ENCODE data around the gene KDM4B. TPM values are rescaled to one million over a fixed set of nuclear protein-coding genes. Genes with fewer than 3 reads are reported as not detected.

The KDM4B gene
- total and polyA plus RNA-seq, 10 of the 15 experiments (the other 5 are each of a cell fraction or from before 2014, with no cell fraction given) = 0.47 to 49.6 (median 16.2) TPM

DNA sequence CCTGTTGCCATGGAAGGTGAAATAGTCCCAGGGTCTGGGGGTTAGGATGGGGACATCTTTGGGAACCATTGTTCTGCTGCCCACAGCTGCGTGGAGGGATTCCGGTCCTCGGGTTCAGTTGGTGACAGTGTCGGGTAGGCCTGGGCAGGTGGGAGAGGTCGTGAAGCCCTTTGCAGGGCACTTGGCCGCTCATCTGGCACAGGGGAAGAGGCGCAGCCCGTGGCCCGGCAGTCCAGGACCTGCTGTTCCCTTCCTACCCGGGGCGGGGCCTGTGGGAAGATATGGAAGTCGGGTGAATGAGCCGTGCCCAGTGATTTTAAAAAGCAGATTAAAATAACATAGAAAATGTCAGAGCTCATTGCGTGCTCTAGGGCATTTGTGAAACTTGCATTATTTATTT is 44.8 kb downstream of the KDM4B start:
- Histone ChIP-seq H3K9ac (ENCODE audit: control insufficient read depth, insufficient read depth, low read length) (no peak overlapping the region), H3K4me1 (ENCODE audit: control insufficient read depth, insufficient read depth, low read length) (no peaks in the 10 kb centered on the region), H3K79me2 (ENCODE audit: control insufficient read depth, insufficient read depth, low read length) (peaks cover 12% of the 10 kb centered on the region), H3K4me3 (no peak overlapping the region), H2AFZ (ENCODE audit: control insufficient read depth, low read depth, low read length) (no peak overlapping the region), H3K36me3 (ENCODE audit: control insufficient read depth in 2 of 2, insufficient read depth in 2 of 2, low read length in 1 of 2) (peaks cover 6 to 15% of the 10 kb centered on the region in 2 experiments; a peak in 3 of 4 replicates), H3K9me3 (replicated peaks; ENCODE audit: control insufficient read depth, insufficient read depth, low read length) (no peaks in the 10 kb centered on the region; the same call in 2 of the 3 replicates), H4K20me1 (ENCODE audit: control insufficient read depth, insufficient read depth) (peaks cover 9% of the 10 kb centered on the region), H3K27ac (ENCODE audit: control insufficient read depth, insufficient read depth) (no peak overlapping the region), H3K27me3 (replicated peaks in 1 of 2; ENCODE audit: control insufficient read depth in 2 of 2, insufficient read depth in 2 of 2, low read length in 1 of 2) (no peaks in the 10 kb centered on the region), H3K4me2 (ENCODE audit: control insufficient read depth, insufficient read depth) (no peak overlapping the region)
- intact Hi-C loops (cut with micrococcal nuclease; ENCODE audit: unreplicated experiment) (no loop called here), in situ Hi-C loops (cut with MboI) (no loop called here)
- FAIRE-seq (no peak), ATAC-seq (no peak), DNase-seq (ENCODE audit: low read depth, low spot score) (no peak)
- no TSS peak for BruUV-seq (replicated peaks)
- POLR2A ChIA-PET = no interaction called here
- WGBS (ENCODE audit: insufficient coverage, insufficient replicate concordance, low lambda C conversion rate, missing lambda C conversion rate) = 77% methylated on average over 14 of the region's 14 CpGs
- SMC1A ChIA-PET (ENCODE audit: uncharacterized antibody, unreplicated experiment) = no interaction called here
- RAD21 ChIA-PET (ENCODE audit: unreplicated experiment) = no interaction called here
- CTCF ChIA-PET = interaction anchor here (2.3 kb wide), 1 partner anchor 17 kb away, joined by 9 read pairs; no protein-coding TSS in a partner anchor
- TF ChIP-seq, protein P1, sequence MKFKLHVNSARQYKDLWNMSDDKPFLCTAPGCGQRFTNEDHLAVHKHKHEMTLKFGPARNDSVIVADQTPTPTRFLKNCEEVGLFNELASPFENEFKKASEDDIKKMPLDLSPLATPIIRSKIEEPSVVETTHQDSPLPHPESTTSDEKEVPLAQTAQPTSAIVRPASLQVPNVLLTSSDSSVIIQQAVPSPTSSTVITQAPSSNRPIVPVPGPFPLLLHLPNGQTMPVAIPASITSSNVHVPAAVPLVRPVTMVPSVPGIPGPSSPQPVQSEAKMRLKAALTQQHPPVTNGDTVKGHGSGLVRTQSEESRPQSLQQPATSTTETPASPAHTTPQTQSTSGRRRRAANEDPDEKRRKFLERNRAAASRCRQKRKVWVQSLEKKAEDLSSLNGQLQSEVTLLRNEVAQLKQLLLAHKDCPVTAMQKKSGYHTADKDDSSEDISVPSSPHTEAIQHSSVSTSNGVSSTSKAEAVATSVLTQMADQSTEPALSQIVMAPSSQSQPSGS (IDR thresholded peaks at IDR 0.05; ENCODE audit: low read length) = no peak
- TF ChIP-seq CUX1 (IDR thresholded peaks at IDR 0.05; ENCODE audit: insufficient replicate concordance, low read depth, low read length) (no peak), ATF3 (IDR thresholded peaks at IDR 0.05; ENCODE audit: borderline replicate concordance, extremely low read depth, low read depth, low read length) (no peak), NFXL1 (IDR thresholded peaks at IDR 0.05; ENCODE audit: borderline replicate concordance) (no peak), ZNF207 (IDR thresholded peaks at IDR 0.05; ENCODE audit: borderline replicate concordance) (no peak), ZNF592 (IDR thresholded peaks at IDR 0.05) (no peak), CEBPB (IDR thresholded peaks at IDR 0.05; ENCODE audit: borderline replicate concordance in 1 of 2, low read depth in 2 of 2, low read length in 2 of 2) (no peak), BRCA1 (IDR thresholded peaks at IDR 0.05; ENCODE audit: low read depth, low read length) (no peak), PAX8 (IDR thresholded peaks at IDR 0.05) (no peak), ZNF384 (IDR thresholded peaks at IDR 0.05; ENCODE audit: borderline replicate concordance, low read depth, low read length) (no peak), RCOR1 (conservative IDR thresholded peaks at IDR 0.05; ENCODE audit: low read depth, low read length) (no peak), NFIC (IDR thresholded peaks at IDR 0.05; ENCODE audit: low read depth, low read length) (no peak)

Measured in GM12878 (cell line).